Mononuclear cell (primary cell): Measurements from ENCODE around the gene LCP2. TPM values are rescaled to one million over a fixed set of nuclear protein-coding genes. Genes with fewer than 3 reads are reported as not detected.
"Not testable (repeated sequence)": the region's sequence is repeated elsewhere in the genome, so short reads cannot be mapped to it uniquely, and the experiment has no call there.

ENCODE experiments used
- H3K27me3 ChIP-seq: 2 replicates; pipeline ENCODE4 v1.6.0; 2011; ENCODE audit warnings: low read length, control low read depth; ENCODE audit not compliant: insufficient read depth
- H3K4me1 ChIP-seq: 2 replicates; pipeline ENCODE4 v1.5.1; 2011; ENCODE audit warnings: mild to moderate bottlenecking, low read length, control low read depth; ENCODE audit not compliant: insufficient read depth
- H3K4me3 ChIP-seq: 2 replicates; pipeline ENCODE4 v1.5.1; 2011; ENCODE audit warnings: mild to moderate bottlenecking, low read length, moderate library complexity
- H3K9me3 ChIP-seq: 2 replicates; pipeline ENCODE4 v1.5.1; 2011; ENCODE audit warnings: low read depth, mild to moderate bottlenecking, control low read depth, low read length
- total RNA-seq: library from RNA; depleted of rRNA; stranded (reverse); fragments of >200 nt; gene quantifications from one replicate; pipeline ENCODE4 v1.2.3, GENCODE V29; 2012

Gene LCP2
- total RNA-seq, 1 donor = 440 TPM

- not testable (repeated sequence) for H3K4me1 ChIP-seq, H3K9me3 ChIP-seq, H3K4me3 ChIP-seq, H3K27me3 ChIP-seq
These were observed 52.1 kb downstream of the LCP2 start for GRCh38 chr5:170245436-170245835.

- H3K27me3 ChIP-seq = no peaks in the 10 kb centered on the region
- no peaks in the 10 kb centered on the region for H3K9me3 ChIP-seq
- no peaks in the 10 kb centered on the region for H3K4me1 ChIP-seq
- no peak overlapping the region for H3K4me3 ChIP-seq
These were observed 59.0 kb downstream of the LCP2 start for GRCh38 chr5:170238456-170239196.

GRCh38 chr5:170235876-170236864, 61.4 kb downstream of the LCP2 start:
- H3K4me1 ChIP-seq = no peaks in the 10 kb centered on the region
- no peaks in the 10 kb centered on the region for H3K9me3 ChIP-seq
- no peaks in the 10 kb centered on the region for H3K27me3 ChIP-seq
- no peak overlapping the region for H3K4me3 ChIP-seq

GRCh38 chr5:170233358-170233892, 64.2 kb downstream of the LCP2 start:
- H3K4me3 ChIP-seq = no peak overlapping the region
- H3K27me3 ChIP-seq = no peaks in the 10 kb centered on the region
- H3K4me1 ChIP-seq = no peaks in the 10 kb centered on the region
- no peaks in the 10 kb centered on the region for H3K9me3 ChIP-seq

- H3K4me1 ChIP-seq = no peaks in the 10 kb centered on the region
- H3K27me3 ChIP-seq = no peaks in the 10 kb centered on the region
- no peaks in the 10 kb centered on the region for H3K9me3 ChIP-seq
- no peak within 1 kb of the TSS for H3K4me3 ChIP-seq
These were observed 64.8 kb downstream of the LCP2 start, which contains the start of gene C5orf58 for GRCh38 chr5:170232786-170233185. TSS of gene C5orf58 (plus strand) at chr5:170232985. CDS start at chr5:170234977, 1,992 bp downstream.

GRCh38 chr5:170228762-170229435, 68.7 kb downstream of the LCP2 start:
- no peaks in the 10 kb centered on the region for H3K9me3 ChIP-seq
- H3K4me3 ChIP-seq = no peak overlapping the region
- no peaks in the 10 kb centered on the region for H3K4me1 ChIP-seq
- no peaks in the 10 kb centered on the region for H3K27me3 ChIP-seq

GRCh38 chr5:170226661-170227060, 70.9 kb downstream of the LCP2 start:
- no peaks in the 10 kb centered on the region for H3K27me3 ChIP-seq
- H3K4me3 ChIP-seq = no peak overlapping the region
- H3K9me3 ChIP-seq = no peaks in the 10 kb centered on the region

GRCh38 chr5:170226129-170226615, 71.4 kb downstream of the LCP2 start:
- Histone ChIP-seq H3K27me3 (no peaks in the 10 kb centered on the region), H3K4me1 (no peaks in the 10 kb centered on the region), H3K4me3 (no peak overlapping the region), H3K9me3 (no peaks in the 10 kb centered on the region)

More at GRCh38 chr5:170226661-170227060, 70.9 kb downstream of the LCP2 start:
- H3K4me1 ChIP-seq = no peaks in the 10 kb centered on the region

- Histone ChIP-seq H3K4me3 (no peak overlapping the region), H3K9me3 (no peaks in the 10 kb centered on the region), H3K4me1 (no peaks in the 10 kb centered on the region), H3K27me3 (no peaks in the 10 kb centered on the region)
These were observed 72.0 kb downstream of the LCP2 start for GRCh38 chr5:170225326-170226128.

- no peak overlapping the region for H3K4me3 ChIP-seq
- no peaks in the 10 kb centered on the region for H3K27me3 ChIP-seq
- no peaks in the 10 kb centered on the region for H3K9me3 ChIP-seq
- H3K4me1 ChIP-seq = no peaks in the 10 kb centered on the region
These were observed 73.7 kb downstream of the LCP2 start for GRCh38 chr5:170223906-170224305.

- H3K27me3 ChIP-seq = no peaks in the 10 kb centered on the region
- H3K4me3 ChIP-seq = no peak overlapping the region
- H3K9me3 ChIP-seq = no peaks in the 10 kb centered on the region
- H3K4me1 ChIP-seq = no peaks in the 10 kb centered on the region
These were observed 74.2 kb downstream of the LCP2 start for GRCh38 chr5:170223360-170223759.

- H3K4me1 ChIP-seq = no peaks in the 10 kb centered on the region
- no peaks in the 10 kb centered on the region for H3K9me3 ChIP-seq
- no peaks in the 10 kb centered on the region for H3K27me3 ChIP-seq
- H3K4me3 ChIP-seq = no peak overlapping the region
These were observed 76.2 kb downstream of the LCP2 start for GRCh38 chr5:170221327-170221741.

- Histone ChIP-seq H3K4me1 (no peaks in the 10 kb centered on the region), H3K4me3 (no peak overlapping the region), H3K9me3 (no peaks in the 10 kb centered on the region), H3K27me3 (no peaks in the 10 kb centered on the region)
These were observed 77.4 kb downstream of the LCP2 start for GRCh38 chr5:170220191-170220590.

GRCh38 chr5:170219615-170220014, 78.0 kb downstream of the LCP2 start:
- H3K9me3 ChIP-seq = no peaks in the 10 kb centered on the region
- no peak overlapping the region for H3K4me3 ChIP-seq
- no peaks in the 10 kb centered on the region for H3K4me1 ChIP-seq
- no peaks in the 10 kb centered on the region for H3K27me3 ChIP-seq
